B cell (primary cell): Measurements from ENCODE around the gene HSD11B1. TPM values are rescaled to one million over a fixed set of nuclear protein-coding genes. Genes with fewer than 3 reads are reported as not detected.

ENCODE experiments used
- ATAC-seq: fragments of 200-7000 bp; cut with Tn5 transposase; one replicate; pipeline ENCODE4 v1.10.0; 2021; ENCODE audit warnings: low read depth, mild to moderate bottlenecking, moderate number of reproducible peaks, moderate library complexity
- CTCF ChIA-PET: fragments of 350-600 bp; sonication (Branson Sonifier 250); formaldehyde crosslinking; loops from one replicate; lab custom pipeline; 2021; ENCODE audit warnings: antibody characterized with exemption, inconsistent platforms; lab: Charles Lee
- POLR2A ChIA-PET: fragments of 350-600 bp; sonication (Branson Sonifier 250); formaldehyde crosslinking; loops from one replicate; lab custom pipeline; 2021; ENCODE audit warnings: antibody characterized with exemption; lab: Charles Lee
- DNase-seq: peaks from one replicate; pipeline ENCODE4 v3.0.0; 2013
- H2AFZ ChIP-seq: 2 replicates; pipeline ENCODE4 v1.6.1; 2012; ENCODE audit warnings: mild to moderate bottlenecking, low read depth, low read length; ENCODE audit not compliant: insufficient read depth, poor library complexity, severe bottlenecking
- H3K27ac ChIP-seq, 2 donors: 1 replicate in 1 of 2; 2 replicates in 1 of 2; pipeline ENCODE4 v1.5.1; 2012 to 2013; ENCODE audit warnings: low read length in 2 of 2, mild to moderate bottlenecking in 2 of 2, moderate library complexity in 1 of 2
- H3K27me3 ChIP-seq, 4 experiments: fragments of 200-600 bp in 1 of 4; sonication (generic) in 1 of 4; replicated peaks in 1 of 4; 1 replicate in 2 of 4; 2 replicates in 2 of 4; pipeline versions ENCODE4 v1.6.1 to v1.7.0; 2013 to 2016; ENCODE audit warnings: low read length in 3 of 4, mild to moderate bottlenecking in 2 of 4, mixed read lengths in 1 of 4, moderate library complexity in 1 of 4; ENCODE audit not compliant: insufficient read depth in 4 of 4, control insufficient read depth in 3 of 4; ENCODE audit errors: control extremely low read depth in 1 of 4
- H3K36me3 ChIP-seq, 2 experiments: replicated peaks in 1 of 2; 1 replicate in 1 of 2; 2 replicates in 1 of 2; pipeline versions ENCODE4 v1.6.1 to v1.7.1; 2013; ENCODE audit warnings: low read length in 1 of 2; ENCODE audit not compliant: insufficient read depth in 2 of 2, control insufficient read depth in 1 of 2; ENCODE audit errors: control extremely low read depth in 1 of 2, extremely low read depth in 1 of 2
- H3K4me1 ChIP-seq, 2 donors: fragments of 200-600 bp in 1 of 2; sonication (generic) in 1 of 2; 1 replicate in 1 of 2; 2 replicates in 1 of 2; pipeline versions ENCODE4 v1.5.1 to v1.6.1; 2013 to 2017; ENCODE audit warnings: low read length in 2 of 2; ENCODE audit not compliant: control insufficient read depth in 2 of 2, insufficient read depth in 2 of 2
- H3K4me2 ChIP-seq: replicated peaks from 2 replicates; pipeline ENCODE3; 2012; ENCODE audit warnings: mild to moderate bottlenecking, low read depth, low read length; ENCODE audit not compliant: poor library complexity, severe bottlenecking
- H3K4me3 ChIP-seq, 5 experiments: fragments of 200-600 bp in 1 of 5; sonication (generic) in 1 of 5; 1 replicate in 3 of 5; 2 replicates in 2 of 5; pipeline versions ENCODE4 v1.5.1 to v1.7.0; 2011 to 2016; ENCODE audit warnings: low read length in 4 of 5, mild to moderate bottlenecking in 4 of 5, low read depth in 2 of 5, control low read depth in 1 of 5, moderate library complexity in 1 of 5; ENCODE audit not compliant: insufficient read depth in 1 of 5; ENCODE audit errors: control extremely low read depth in 1 of 5, extremely low read depth in 1 of 5
- H3K79me2 ChIP-seq: fragments of 200-600 bp; sonication (generic); one replicate; pipeline ENCODE4 v1.6.0; 2016; ENCODE audit warnings: low read length; ENCODE audit not compliant: control insufficient read depth, insufficient read depth
- H3K9ac ChIP-seq: fragments of 200-600 bp; sonication (generic); 2 replicates; pipeline ENCODE4 v1.6.1; 2017; ENCODE audit warnings: mild to moderate bottlenecking, low read length, moderate library complexity
- H3K9me3 ChIP-seq, 3 donors: one replicate each; pipeline versions ENCODE4 v1.6.1 to v1.7.1; 2013; ENCODE audit warnings: low read length in 2 of 3; ENCODE audit not compliant: control insufficient read depth in 2 of 3, insufficient read depth in 1 of 3; ENCODE audit errors: control extremely low read depth in 1 of 3
- H4K20me1 ChIP-seq: 2 replicates; pipeline ENCODE4 v1.6.0; 2012; ENCODE audit warnings: mild to moderate bottlenecking, low read length; ENCODE audit not compliant: insufficient read depth, control insufficient read depth, poor library complexity, severe bottlenecking
- H3K27ac Mint-ChIP-seq: one replicate; pipeline ENCODE4 v1.8.0; 2021; ENCODE audit warnings: mixed read lengths
- H3K27me3 Mint-ChIP-seq: one replicate; pipeline ENCODE4 v1.8.0; 2021; ENCODE audit warnings: mixed read lengths
- H3K4me1 Mint-ChIP-seq: one replicate; pipeline ENCODE4 v1.8.0; 2021; ENCODE audit warnings: mixed read lengths
- H3K4me3 Mint-ChIP-seq: one replicate; pipeline ENCODE4 v1.8.0; 2021; ENCODE audit warnings: mixed read lengths
- H3K9me3 Mint-ChIP-seq: one replicate; pipeline ENCODE4 v1.8.0; 2022; ENCODE audit warnings: mixed read lengths; ENCODE audit not compliant: insufficient read depth
- CTCF ChIP-seq: fragments of 200-600 bp; IDR thresholded peaks from one replicate; pipeline ENCODE4 v1.8.0; 2022; ENCODE audit warnings: antibody characterized with exemption, mild to moderate bottlenecking
- EZH2 ChIP-seq: IDR thresholded peaks from 2 replicates; pipeline ENCODE4 v1.6.1; 2012; ENCODE audit warnings: borderline replicate concordance, low read depth, mild to moderate bottlenecking, moderate library complexity, low read length; ENCODE audit not compliant: insufficient read depth, poor library complexity, severe bottlenecking
- WGBS: methylation state at CpG from one replicate; pipeline ENCODE4 v1.1.5; 2013; ENCODE audit warnings: missing lambda C conversion rate; ENCODE audit not compliant: insufficient coverage; 5-methylcytosine and 5-hydroxymethylcytosine counted together
- intact Hi-C: fragments of 100-400 bp; cut with micrococcal nuclease; formaldehyde crosslinking; loops from one replicate; pipeline ENCODE4 v1.10.0; 2022
- polyA plus RNA-seq: library from polyadenylated mRNA; depleted of rRNA; stranded (reverse); fragments of >200 nt; gene quantifications from 2 replicates; pipeline ENCODE4 v1.2.3, GENCODE V29; 2012
- total RNA-seq, 2 donors: library from RNA; stranded (reverse); fragments of 120-200 nt in 1 of 2; gene quantifications; 1 replicate in 1 of 2; 2 replicates in 1 of 2; pipeline versions ENCODE4 v1.2.3 to v1.2.4, GENCODE V29; 2013 to 2022

The HSD11B1 gene
- total and polyA plus RNA-seq, 2 donors (not counting 1 experiment from before 2014, with no cell fraction given): not detected

DNA sequence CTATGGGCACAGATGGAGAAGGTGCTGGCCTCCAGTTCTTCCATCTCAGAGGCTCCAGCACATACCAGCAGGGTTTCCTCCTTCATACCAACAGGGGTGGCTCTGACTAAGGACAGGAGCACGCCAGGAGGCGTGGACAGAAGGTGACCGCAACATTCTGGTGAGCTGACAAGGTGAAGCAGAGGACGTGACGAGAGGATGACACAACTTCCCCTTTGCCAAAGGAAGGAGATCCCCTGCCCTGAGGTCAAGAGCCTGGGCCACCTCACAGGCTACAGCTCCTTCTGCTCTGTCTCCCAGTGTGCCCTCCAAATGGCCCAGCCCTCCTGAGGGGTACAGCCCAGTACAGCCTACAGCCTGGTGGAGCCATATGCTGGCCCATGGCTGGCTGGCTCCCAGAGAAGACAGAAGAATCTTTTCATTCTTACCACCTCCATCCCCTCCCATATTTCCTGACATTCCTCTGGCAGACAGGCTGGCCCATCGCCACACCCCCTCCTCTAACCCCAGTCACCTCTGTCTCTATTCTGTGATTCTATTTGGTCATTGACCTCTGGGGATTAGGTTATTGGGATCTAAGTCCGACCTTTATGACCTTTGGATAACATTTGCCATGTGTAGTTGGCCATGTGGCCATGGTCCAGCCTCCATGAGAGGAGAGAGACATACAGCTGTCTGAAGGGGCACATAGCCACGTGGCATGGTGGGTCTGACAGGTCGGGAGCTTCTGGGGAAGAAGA is 47.3 kb upstream of the HSD11B1 start:
- Histone ChIP-seq H2AFZ (no peak overlapping the region), H3K4me2 (no peak overlapping the region), H3K4me1 (peaks cover 5% of the 10 kb centered on the region in 2 donors), H3K27me3 (peaks cover 0 to 8% (median 0%) of the 10 kb centered on the region in 4 experiments), H3K36me3 (no peaks in the 10 kb centered on the region), H3K9me3 (no peaks in the 10 kb centered on the region), H3K9ac (no peak overlapping the region), H3K79me2 (no peaks in the 10 kb centered on the region), H3K27ac (no peak overlapping the region), H3K4me3 (no peak overlapping the region), H4K20me1 (no peaks in the 10 kb centered on the region)
- WGBS: 69% methylated on average over 9 of the region's 9 CpGs
- ChIA-PET POLR2A (no interaction called here), CTCF (no interaction called here)
- ATAC-seq (no peak), DNase-seq (peak; percentile 9)
- Mint-ChIP-seq H3K9me3 (no peaks in the 10 kb centered on the region), H3K27ac (no peak overlapping the region), H3K4me3 (no peak overlapping the region), H3K27me3 (peaks cover 19% of the 10 kb centered on the region), H3K4me1 (peaks cover 6% of the 10 kb centered on the region)
- intact Hi-C loops: no loop called here
- TF ChIP-seq EZH2 (no peak), CTCF (no peak)

DNA sequence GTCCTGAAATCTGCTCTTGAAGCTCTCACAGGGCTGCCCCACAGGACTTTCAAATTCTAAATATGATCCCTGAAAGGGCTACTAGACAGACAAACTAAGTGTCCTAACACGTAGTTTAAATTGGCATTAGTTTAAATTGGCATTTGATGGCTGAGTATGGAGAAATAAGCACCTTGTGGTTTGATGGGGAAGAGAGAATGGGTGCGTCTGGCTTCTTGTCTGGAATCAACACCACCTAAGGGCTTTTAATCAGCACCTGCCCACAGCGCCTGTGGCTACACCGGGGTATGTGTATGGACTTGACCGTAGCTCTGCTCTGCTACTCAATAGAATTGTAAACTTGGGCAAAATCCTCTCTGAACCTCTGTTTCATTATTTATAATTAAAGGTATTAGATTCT is 46.7 kb upstream of the HSD11B1 start:
- ATAC-seq: no peak
- Histone ChIP-seq H3K4me1 (peaks cover 5% of the 10 kb centered on the region in 2 donors), H3K9ac (no peak overlapping the region), H3K27me3 (peaks cover 0 to 8% (median 0%) of the 10 kb centered on the region in 4 experiments), H2AFZ (no peak overlapping the region), H4K20me1 (no peaks in the 10 kb centered on the region), H3K79me2 (no peaks in the 10 kb centered on the region), H3K27ac (no peak overlapping the region), H3K4me2 (no peak overlapping the region), H3K9me3 (no peaks in the 10 kb centered on the region), H3K36me3 (no peaks in the 10 kb centered on the region), H3K4me3 (no peak overlapping the region)
- DNase-seq: no peak
- Mint-ChIP-seq H3K9me3 (no peaks in the 10 kb centered on the region), H3K4me1 (peaks cover 6% of the 10 kb centered on the region), H3K27ac (no peak overlapping the region), H3K4me3 (no peak overlapping the region), H3K27me3 (peaks cover 20% of the 10 kb centered on the region)
- WGBS: no CpG with 5 or more reads among the region's 5 CpGs
- CTCF ChIA-PET: no interaction called here
- POLR2A ChIA-PET: no interaction called here
- intact Hi-C loops: no loop called here
- no peak for TF ChIP-seq CTCF
- no peak for TF ChIP-seq EZH2
